HG02943 (cell line): ENCODE data around the gene MYL6.
A peak's percentile ranks its signal among the peaks of the same experiment; 100 is the strongest.
"Not testable (repeated sequence)": the region's sequence is repeated elsewhere in the genome, so short reads cannot be mapped to it uniquely, and the experiment has no call there.

ENCODE experiments used
- ATAC-seq: cut with Tn5 transposase; IDR thresholded peaks from one replicate; pipeline ENCODE4 v1.9.1; 2021; ENCODE audit warnings: mild to moderate bottlenecking, low read depth, moderate library complexity; ENCODE audit not compliant: unreplicated experiment

Gene MYL6

GRCh38 chr12:56156464-56157200 lies 1.5 kb upstream of the MYL6 start:
- ATAC-seq, result not testable (repeated sequence)

GRCh38 chr12:56157201-56158028 lies 744 bp upstream of the MYL6 start:
- ATAC-seq, result peak; percentile 28

- ATAC-seq, result no peak
Observed at GRCh38 chr12:56158926-56159461, 835 bp downstream of the MYL6 start.

GRCh38 chr12:56159482-56160192 lies 1.5 kb downstream of the MYL6 start:
- ATAC-seq, result no peak

- no peak for ATAC-seq
Observed at GRCh38 chr12:56160193-56160763, 2.1 kb downstream of the MYL6 start.

- ATAC-seq, result no peak
Observed at GRCh38 chr12:56160894-56161689, 2.9 kb downstream of the MYL6 start.

- no peak for ATAC-seq
Observed at GRCh38 chr12:56161690-56162351, 3.7 kb downstream of the MYL6 start.

- ATAC-seq, result no peak
Observed at GRCh38 chr12:56162468-56163290, 4.5 kb downstream of the MYL6 start.

GRCh38 chr12:56163533-56164344 lies 5.6 kb downstream of the MYL6 start:
- ATAC-seq, result no peak

GRCh38 chr12:56164345-56164729 lies 6.2 kb downstream of the MYL6 start:
- no peak for ATAC-seq

GRCh38 chr12:56165369-56165768 lies 7.2 kb downstream of the MYL6 start:
- ATAC-seq, result no peak

GRCh38 chr12:56169229-56169759 lies 11.1 kb downstream of the MYL6 start:
- ATAC-seq, result no peak

GRCh38 chr12:56172839-56173238 lies 14.7 kb downstream of the MYL6 start:
- ATAC-seq, result no peak

- ATAC-seq, result no peak
Observed at GRCh38 chr12:56178347-56178746, 20.2 kb downstream of the MYL6 start.

GRCh38 chr12:56186957-56187356 lies 28.8 kb downstream of the MYL6 start:
- no peak for ATAC-seq

- ATAC-seq, result no peak
Observed at GRCh38 chr12:56188131-56188777, 30.1 kb downstream of the MYL6 start.

GRCh38 chr12:56188778-56189098 lies 30.6 kb downstream of the MYL6 start:
- no peak for ATAC-seq
